H9 (cell line): ENCODE data around the gene PPP3CA. TPM values are rescaled to one million over a fixed set of nuclear protein-coding genes. Genes with fewer than 3 reads are reported as not detected.

Source experiments
- DNase-seq: peaks from one replicate; pipeline ENCODE4 v3.0.0-alpha.2; 2017
- H2AFZ ChIP-seq: one replicate; pipeline ENCODE4 v1.6.1; 2013; ENCODE audit warnings: mild to moderate bottlenecking, low read length, control low read depth, moderate library complexity
- H2AK5ac ChIP-seq: 2 replicates; pipeline ENCODE4 v1.6.1; 2013; ENCODE audit warnings: low read length, control low read depth, mixed read lengths; ENCODE audit not compliant: insufficient read length
- H2BK120ac ChIP-seq: one replicate; pipeline ENCODE4 v1.6.1; 2013; ENCODE audit warnings: low read depth, mild to moderate bottlenecking, low read length, control low read depth, inconsistent platforms; ENCODE audit not compliant: poor library complexity, severe bottlenecking
- H2BK12ac ChIP-seq: 2 replicates; pipeline ENCODE4 v1.6.1; 2013; ENCODE audit warnings: low read length, control low read depth, mixed read lengths, low read depth; ENCODE audit not compliant: insufficient read length
- H2BK15ac ChIP-seq: 2 replicates; pipeline ENCODE4 v1.6.1; 2013; ENCODE audit warnings: low read depth, low read length, control low read depth
- H2BK20ac ChIP-seq: one replicate; pipeline ENCODE4 v1.6.1; 2013; ENCODE audit warnings: low read depth, mild to moderate bottlenecking, low read length, control low read depth, inconsistent platforms; ENCODE audit not compliant: poor library complexity, severe bottlenecking
- H2BK5ac ChIP-seq: 2 replicates; pipeline ENCODE4 v1.6.1; 2013; ENCODE audit warnings: low read length, control low read depth, mixed read lengths; ENCODE audit not compliant: insufficient read length
- H3K14ac ChIP-seq: 2 replicates; pipeline ENCODE4 v1.6.1; 2013; ENCODE audit warnings: low read length, control low read depth; ENCODE audit not compliant: insufficient read depth
- H3K18ac ChIP-seq: 2 replicates; pipeline ENCODE4 v1.6.1; 2013; ENCODE audit warnings: low read depth, mild to moderate bottlenecking, mixed read lengths, low read length, control low read depth; ENCODE audit not compliant: insufficient read length
- H3K23ac ChIP-seq: 2 replicates; pipeline ENCODE4 v1.6.1; 2013; ENCODE audit warnings: low read length, control low read depth, mixed read lengths, low read depth; ENCODE audit not compliant: insufficient read length
- H3K23me2 ChIP-seq: 2 replicates; pipeline ENCODE4 v1.6.1; 2013; ENCODE audit warnings: low read depth, mild to moderate bottlenecking, mixed read lengths, low read length, control low read depth; ENCODE audit not compliant: insufficient read length, poor library complexity, severe bottlenecking
- H3K27ac ChIP-seq: 2 replicates; pipeline ENCODE4 v1.5.1; 2013; ENCODE audit warnings: low read length, control low read depth, mixed read lengths, low read depth; ENCODE audit not compliant: insufficient read length
- H3K27me3 ChIP-seq: 2 replicates; pipeline ENCODE4 v1.6.1; 2013; ENCODE audit warnings: low read length, control low read depth, inconsistent platforms; ENCODE audit not compliant: insufficient read depth
- H3K4ac ChIP-seq: 2 replicates; pipeline ENCODE4 v1.6.1; 2013; ENCODE audit warnings: low read depth, mild to moderate bottlenecking, control low read depth, inconsistent platforms, low read length, moderate library complexity
- H3K4me1 ChIP-seq: 2 replicates; pipeline ENCODE4 v1.6.1; 2013; ENCODE audit warnings: low read length, control low read depth, inconsistent platforms; ENCODE audit not compliant: insufficient read depth
- H3K4me2 ChIP-seq: 2 replicates; pipeline ENCODE4 v1.6.1; 2013; ENCODE audit warnings: low read length, control low read depth, mixed read lengths; ENCODE audit not compliant: insufficient read length, insufficient read depth
- H3K56ac ChIP-seq: 2 replicates; pipeline ENCODE4 v1.6.1; 2013; ENCODE audit warnings: low read depth, mild to moderate bottlenecking, mixed read lengths, low read length, control low read depth; ENCODE audit not compliant: insufficient read length
- H3K79me1 ChIP-seq: 2 replicates; pipeline ENCODE4 v1.6.1; 2013; ENCODE audit warnings: low read depth, mild to moderate bottlenecking, moderate library complexity, low read length, control low read depth, inconsistent platforms; ENCODE audit not compliant: insufficient read depth, poor library complexity, severe bottlenecking
- H3K79me2 ChIP-seq: 2 replicates; pipeline ENCODE4 v1.6.1; 2013; ENCODE audit warnings: low read length, control low read depth, inconsistent platforms; ENCODE audit not compliant: insufficient read depth
- H3K9ac ChIP-seq: 2 replicates; pipeline ENCODE4 v1.6.1; 2013; ENCODE audit warnings: low read length, control low read depth, mixed read lengths; ENCODE audit not compliant: insufficient read length; ENCODE audit errors: extremely low read depth
- H3K9me3 ChIP-seq: one replicate; pipeline ENCODE4 v1.6.1; 2013; ENCODE audit warnings: low read depth, low read length, inconsistent platforms; ENCODE audit not compliant: control insufficient read depth
- H3T11ph ChIP-seq: one replicate; pipeline ENCODE4 v1.6.1; 2013; ENCODE audit warnings: mild to moderate bottlenecking, low read length, control low read depth, inconsistent platforms
- H4K20me1 ChIP-seq: one replicate; pipeline ENCODE4 v1.6.1; 2013; ENCODE audit not compliant: control insufficient read depth, insufficient read length, insufficient read depth
- H4K5ac ChIP-seq: 2 replicates; pipeline ENCODE4 v1.6.1; 2013; ENCODE audit warnings: low read depth, mild to moderate bottlenecking, mixed read lengths, low read length, control low read depth; ENCODE audit not compliant: insufficient read length
- H4K8ac ChIP-seq: replicated peaks from 2 replicates; pipeline ENCODE4 v1.6.1; 2013; ENCODE audit warnings: low read length, control low read depth, mixed read lengths, low read depth; ENCODE audit not compliant: insufficient read length
- H4K91ac ChIP-seq: 2 replicates; pipeline ENCODE4 v1.6.1; 2013; ENCODE audit warnings: low read depth, mild to moderate bottlenecking, moderate library complexity, mixed read lengths, low read length, control low read depth; ENCODE audit not compliant: insufficient read length
- H3K27ac Mint-ChIP-seq, 3 experiments: 2 replicates in 2 of 3; 3 replicates in 1 of 3; pipeline ENCODE4 v1.8.0; 2020 to 2021; ENCODE audit warnings: mixed read lengths in 3 of 3, mild to moderate bottlenecking in 1 of 3, moderate library complexity in 1 of 3
- H3K27me3 Mint-ChIP-seq: 2 replicates; pipeline ENCODE4 v1.8.0; 2021; ENCODE audit warnings: low read depth, mild to moderate bottlenecking, moderate library complexity, mixed read lengths
- H3K36me3 Mint-ChIP-seq, 3 experiments: 2 replicates in 2 of 3; 3 replicates in 1 of 3; pipeline ENCODE4 v1.8.0; 2020 to 2021; ENCODE audit warnings: low read depth in 3 of 3, mixed read lengths in 3 of 3; ENCODE audit not compliant: insufficient read depth in 1 of 3
- H3K4me1 Mint-ChIP-seq, 2 experiments: 2 replicates each; pipeline ENCODE4 v1.8.0; 2020; ENCODE audit warnings: mixed read lengths in 2 of 2
- H3K4me3 Mint-ChIP-seq, 2 experiments: 2 replicates in 1 of 2; 3 replicates in 1 of 2; pipeline ENCODE4 v1.8.0; 2020 to 2021; ENCODE audit warnings: mild to moderate bottlenecking in 2 of 2, mixed read lengths in 2 of 2, moderate library complexity in 1 of 2
- H3K9me3 Mint-ChIP-seq, 2 experiments: 2 replicates in 1 of 2; 3 replicates in 1 of 2; pipeline ENCODE4 v1.8.0; 2020; ENCODE audit warnings: mild to moderate bottlenecking in 2 of 2, mixed read lengths in 2 of 2, moderate library complexity in 1 of 2
- WGBS: extraction: QIAGEN DNeasy Blood & Tissue Kit; methylation state at CpG from one replicate; pipeline ENCODE4 v1.1.7; 2013; ENCODE audit warnings: missing lambda C conversion rate, low lambda C conversion rate, mixed read lengths; ENCODE audit not compliant: insufficient read length; ENCODE audit errors: extremely low coverage; 5-methylcytosine and 5-hydroxymethylcytosine counted together
- total RNA-seq: library from RNA; stranded (reverse); gene quantifications from 2 replicates; pipeline ENCODE4 v1.2.1, GENCODE V29; 2021
- TF ChIP-seq, protein P1 (sequence below): fragments of 200-600 bp; sonication (generic); conservative IDR thresholded peaks from 3 replicates; pipeline ENCODE4 v1.8.0; 2021; ENCODE audit warnings: antibody characterized with exemption, mild to moderate bottlenecking

Gene PPP3CA
- total RNA-seq, 1 experiment from 2014 or later, result 16.8 TPM

DNA sequence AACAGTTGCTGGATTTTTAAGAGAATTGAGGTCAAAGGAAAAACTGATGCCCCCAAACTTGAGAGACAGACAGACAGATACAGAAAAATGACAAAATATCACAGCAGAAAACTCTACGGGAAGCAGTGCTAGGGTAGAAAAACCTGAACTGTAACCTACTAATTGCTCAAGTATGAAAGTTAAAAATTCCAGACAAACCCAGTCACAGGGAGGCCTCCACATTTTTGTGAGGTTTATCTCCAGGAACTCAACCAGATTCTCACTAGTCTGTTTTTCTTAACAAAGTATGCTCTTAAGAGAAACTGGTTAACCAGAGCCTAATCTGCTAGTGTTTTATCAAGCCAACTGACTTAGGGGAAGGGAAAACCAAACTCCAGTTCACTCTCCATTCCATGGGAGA lies 19.9 kb upstream of the PPP3CA start:
- Histone ChIP-seq H2BK15ac (no peak overlapping the region), H2AFZ (no peak overlapping the region), H3T11ph (no peak overlapping the region), H4K8ac (no peak overlapping the region), H2AK5ac (no peak overlapping the region), H3K18ac (no peak overlapping the region), H4K5ac (no peak overlapping the region), H2BK12ac (no peak overlapping the region), H3K79me2 (no peaks in the 10 kb centered on the region), H2BK5ac (no peak overlapping the region), H3K27me3 (no peaks in the 10 kb centered on the region), H3K4me1 (no peaks in the 10 kb centered on the region), H3K56ac (no peak overlapping the region), H3K14ac (no peak overlapping the region), H3K79me1 (no peaks in the 10 kb centered on the region), H3K4me2 (no peak overlapping the region), H2BK20ac (no peak overlapping the region), H4K91ac (no peak overlapping the region), H4K20me1 (no peaks in the 10 kb centered on the region), H3K23ac (no peak overlapping the region), H3K4ac (no peak overlapping the region), H3K9ac (no peak overlapping the region), H3K23me2 (no peaks in the 10 kb centered on the region), H3K27ac (no peak overlapping the region), H3K9me3 (no peaks in the 10 kb centered on the region), H2BK120ac (no peak overlapping the region)
- no peak for DNase-seq
- Mint-ChIP-seq H3K27me3 (no peaks in the 10 kb centered on the region), H3K4me1 (peaks cover 4 to 10% of the 10 kb centered on the region in 2 experiments; a peak in 3 of 4 replicates), H3K9me3 (peaks cover 0 to 5% of the 10 kb centered on the region in 2 experiments; a peak in 1 of 5 replicates), H3K27ac (no peak overlapping the region), H3K4me3 (no peak overlapping the region), H3K36me3 (no peaks in the 10 kb centered on the region; a peak in 1 of 7 replicates)
- TF ChIP-seq, protein P1, sequence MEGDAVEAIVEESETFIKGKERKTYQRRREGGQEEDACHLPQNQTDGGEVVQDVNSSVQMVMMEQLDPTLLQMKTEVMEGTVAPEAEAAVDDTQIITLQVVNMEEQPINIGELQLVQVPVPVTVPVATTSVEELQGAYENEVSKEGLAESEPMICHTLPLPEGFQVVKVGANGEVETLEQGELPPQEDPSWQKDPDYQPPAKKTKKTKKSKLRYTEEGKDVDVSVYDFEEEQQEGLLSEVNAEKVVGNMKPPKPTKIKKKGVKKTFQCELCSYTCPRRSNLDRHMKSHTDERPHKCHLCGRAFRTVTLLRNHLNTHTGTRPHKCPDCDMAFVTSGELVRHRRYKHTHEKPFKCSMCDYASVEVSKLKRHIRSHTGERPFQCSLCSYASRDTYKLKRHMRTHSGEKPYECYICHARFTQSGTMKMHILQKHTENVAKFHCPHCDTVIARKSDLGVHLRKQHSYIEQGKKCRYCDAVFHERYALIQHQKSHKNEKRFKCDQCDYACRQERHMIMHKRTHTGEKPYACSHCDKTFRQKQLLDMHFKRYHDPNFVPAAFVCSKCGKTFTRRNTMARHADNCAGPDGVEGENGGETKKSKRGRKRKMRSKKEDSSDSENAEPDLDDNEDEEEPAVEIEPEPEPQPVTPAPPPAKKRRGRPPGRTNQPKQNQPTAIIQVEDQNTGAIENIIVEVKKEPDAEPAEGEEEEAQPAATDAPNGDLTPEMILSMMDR, result no peak
- no CpG with 5 or more reads among the region's 1 CpG for WGBS
